Keratinocyte (primary cell): ENCODE data around the gene LSM14B. TPM values are rescaled to one million over a fixed set of nuclear protein-coding genes. Genes with fewer than 3 reads are reported as not detected.

Experiments used
- DNase-seq: peaks from one replicate; pipeline ENCODE4 v3.0.0-alpha.2; 2011; ENCODE audit warnings: low read depth, missing footprints, low spot score
- FAIRE-seq: peaks from 2 replicates; lab custom pipeline; 2011; peaks lifted over from hg19 to GRCh38; lab: Jason Lieb, UNC
- H2AFZ ChIP-seq: 2 replicates; pipeline ENCODE4 v1.6.0; 2012; ENCODE audit warnings: low read length, control low read depth, inconsistent platforms; ENCODE audit not compliant: control insufficient read depth
- H3K27ac ChIP-seq: 2 replicates; pipeline ENCODE4 v1.5.1; 2011; ENCODE audit warnings: low read length; ENCODE audit not compliant: control insufficient read depth, insufficient read depth
- H3K27me3 ChIP-seq: 3 replicates; pipeline ENCODE4 v1.6.0; 2011; ENCODE audit warnings: low read length; ENCODE audit not compliant: control insufficient read depth, insufficient read depth; ENCODE audit errors: extremely low read depth
- H3K36me3 ChIP-seq, 2 experiments: 2 replicates in 1 of 2; 3 replicates in 1 of 2; pipeline ENCODE4 v1.5.1; 2011; ENCODE audit warnings: low read length in 2 of 2, mild to moderate bottlenecking in 1 of 2; ENCODE audit not compliant: control insufficient read depth in 2 of 2, insufficient read depth in 2 of 2; ENCODE audit errors: extremely low read depth in 1 of 2
- H3K4me1 ChIP-seq: 3 replicates; pipeline ENCODE4 v1.5.1; 2011; ENCODE audit warnings: low read length; ENCODE audit not compliant: control insufficient read depth, insufficient read depth; ENCODE audit errors: extremely low read depth
- H3K4me2 ChIP-seq: 3 replicates; pipeline ENCODE4 v1.6.0; 2011; ENCODE audit warnings: low read depth, low read length; ENCODE audit not compliant: control insufficient read depth, insufficient read depth; ENCODE audit errors: extremely low read depth
- H3K4me3 ChIP-seq, 3 experiments: fragments of 200-600 bp in 1 of 3; sonication (generic) in 1 of 3; 2 replicates in 2 of 3; 3 replicates in 1 of 3; pipeline ENCODE4 v1.5.1; 2011 to 2016; ENCODE audit warnings: low read length in 3 of 3, mild to moderate bottlenecking in 3 of 3, control low read depth in 2 of 3, inconsistent platforms in 1 of 3, low read depth in 1 of 3, mixed read lengths in 1 of 3, mixed run types in 1 of 3, moderate library complexity in 1 of 3; ENCODE audit not compliant: control insufficient read depth in 2 of 3, insufficient read depth in 2 of 3; ENCODE audit errors: extremely low read depth in 1 of 3
- H3K79me2 ChIP-seq: 2 replicates; pipeline ENCODE4 v1.6.0; 2012; ENCODE audit warnings: low read length; ENCODE audit not compliant: control insufficient read depth, insufficient read depth
- H3K9ac ChIP-seq: 3 replicates; pipeline ENCODE4 v1.6.0; 2011; ENCODE audit warnings: low read length; ENCODE audit not compliant: control insufficient read depth, insufficient read depth; ENCODE audit errors: extremely low read depth
- H3K9me1 ChIP-seq: 3 replicates; pipeline ENCODE4 v1.6.0; 2011; ENCODE audit warnings: low read length; ENCODE audit not compliant: control insufficient read depth, insufficient read depth; ENCODE audit errors: extremely low read depth
- H3K9me3 ChIP-seq: 2 replicates; pipeline ENCODE4 v1.5.1; 2012; ENCODE audit warnings: low read depth, low read length; ENCODE audit not compliant: control insufficient read depth
- H4K20me1 ChIP-seq: 3 replicates; pipeline ENCODE4 v1.6.0; 2011; ENCODE audit warnings: low read length; ENCODE audit not compliant: control insufficient read depth, insufficient read depth; ENCODE audit errors: extremely low read depth
- EZH2 ChIP-seq: IDR thresholded peaks from one replicate; pipeline ENCODE4 v1.6.1; 2012; ENCODE audit warnings: inconsistent platforms, mild to moderate bottlenecking, low read length, moderate library complexity
- dilution Hi-C: fragments of 300-500 bp; cut with MboI; formaldehyde crosslinking; loops from one replicate; pipeline ENCODE4 v1.7.0; 2020; ENCODE audit warnings: low sequenced_read_pairs; ENCODE audit not compliant: extremely low pct_ligation_motif_present
- polyA plus RNA-seq, 5 experiments: library from polyadenylated mRNA; depleted of rRNA in 3 of 5; stranded (reverse) in 3 of 5; stranded (forward) in 1 of 5; unstranded in 1 of 5; fragments of >200 nt; gene quantifications; 1 replicate in 1 of 5; 2 replicates in 3 of 5; 3 replicates in 1 of 5; pipeline versions ENCODE4 v1.2.1 to v1.2.3, GENCODE V29; 2011 to 2012; ENCODE audit warnings: missing spikeins in 2 of 5, low read depth in 1 of 5, low replicate concordance in 1 of 5
- TF ChIP-seq, protein P1 (sequence below), 3 experiments: IDR thresholded peaks in 1 of 3; conservative IDR thresholded peaks in 1 of 3; optimal IDR thresholded peaks in 1 of 3; 2 replicates in 2 of 3; 3 replicates in 1 of 3; pipeline versions ENCODE3 to v1.5.1; 2011; ENCODE audit warnings: low read length in 3 of 3, mild to moderate bottlenecking in 3 of 3, moderate library complexity in 2 of 3, control low read depth in 1 of 3, inconsistent platforms in 1 of 3; ENCODE audit not compliant: insufficient read depth in 2 of 3; ENCODE audit errors: extremely low read depth in 1 of 3

Gene LSM14B
- polyA plus RNA-seq, 1 donor (not counting 4 experiments of a cell fraction or from before 2014, with no cell fraction given) = 21.7 TPM

- Histone ChIP-seq H3K9ac (no peak overlapping the region), H4K20me1 (peaks cover 8% of the 10 kb centered on the region), H3K4me3 (no peak overlapping the region), H2AFZ (no peak overlapping the region), H3K36me3 (no peaks in the 10 kb centered on the region), H3K27me3 (peaks cover 34% of the 10 kb centered on the region), H3K4me1 (peaks cover 8% of the 10 kb centered on the region), H3K9me3 (no peaks in the 10 kb centered on the region), H3K9me1 (no peaks in the 10 kb centered on the region), H3K4me2 (no peak overlapping the region), H3K27ac (no peak overlapping the region), H3K79me2 (peaks cover 8% of the 10 kb centered on the region)
- dilution Hi-C loops = no loop called here
- TF ChIP-seq, protein P1, sequence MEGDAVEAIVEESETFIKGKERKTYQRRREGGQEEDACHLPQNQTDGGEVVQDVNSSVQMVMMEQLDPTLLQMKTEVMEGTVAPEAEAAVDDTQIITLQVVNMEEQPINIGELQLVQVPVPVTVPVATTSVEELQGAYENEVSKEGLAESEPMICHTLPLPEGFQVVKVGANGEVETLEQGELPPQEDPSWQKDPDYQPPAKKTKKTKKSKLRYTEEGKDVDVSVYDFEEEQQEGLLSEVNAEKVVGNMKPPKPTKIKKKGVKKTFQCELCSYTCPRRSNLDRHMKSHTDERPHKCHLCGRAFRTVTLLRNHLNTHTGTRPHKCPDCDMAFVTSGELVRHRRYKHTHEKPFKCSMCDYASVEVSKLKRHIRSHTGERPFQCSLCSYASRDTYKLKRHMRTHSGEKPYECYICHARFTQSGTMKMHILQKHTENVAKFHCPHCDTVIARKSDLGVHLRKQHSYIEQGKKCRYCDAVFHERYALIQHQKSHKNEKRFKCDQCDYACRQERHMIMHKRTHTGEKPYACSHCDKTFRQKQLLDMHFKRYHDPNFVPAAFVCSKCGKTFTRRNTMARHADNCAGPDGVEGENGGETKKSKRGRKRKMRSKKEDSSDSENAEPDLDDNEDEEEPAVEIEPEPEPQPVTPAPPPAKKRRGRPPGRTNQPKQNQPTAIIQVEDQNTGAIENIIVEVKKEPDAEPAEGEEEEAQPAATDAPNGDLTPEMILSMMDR (optimal IDR thresholded peaks at IDR 0.05 in 1 of 3, IDR thresholded peaks at IDR 0.05 in 1 of 3, conservative IDR thresholded peaks at IDR 0.05 in 1 of 3; ENCODE audit: extremely low read depth in 1 of 3, insufficient read depth in 2 of 3, low read length in 3 of 3) = no peak
- FAIRE-seq (no peak), DNase-seq (no peak)
Observed at GRCh38 chr20:62119115-62119514, 3.2 kb upstream of the LSM14B start.

DNA sequence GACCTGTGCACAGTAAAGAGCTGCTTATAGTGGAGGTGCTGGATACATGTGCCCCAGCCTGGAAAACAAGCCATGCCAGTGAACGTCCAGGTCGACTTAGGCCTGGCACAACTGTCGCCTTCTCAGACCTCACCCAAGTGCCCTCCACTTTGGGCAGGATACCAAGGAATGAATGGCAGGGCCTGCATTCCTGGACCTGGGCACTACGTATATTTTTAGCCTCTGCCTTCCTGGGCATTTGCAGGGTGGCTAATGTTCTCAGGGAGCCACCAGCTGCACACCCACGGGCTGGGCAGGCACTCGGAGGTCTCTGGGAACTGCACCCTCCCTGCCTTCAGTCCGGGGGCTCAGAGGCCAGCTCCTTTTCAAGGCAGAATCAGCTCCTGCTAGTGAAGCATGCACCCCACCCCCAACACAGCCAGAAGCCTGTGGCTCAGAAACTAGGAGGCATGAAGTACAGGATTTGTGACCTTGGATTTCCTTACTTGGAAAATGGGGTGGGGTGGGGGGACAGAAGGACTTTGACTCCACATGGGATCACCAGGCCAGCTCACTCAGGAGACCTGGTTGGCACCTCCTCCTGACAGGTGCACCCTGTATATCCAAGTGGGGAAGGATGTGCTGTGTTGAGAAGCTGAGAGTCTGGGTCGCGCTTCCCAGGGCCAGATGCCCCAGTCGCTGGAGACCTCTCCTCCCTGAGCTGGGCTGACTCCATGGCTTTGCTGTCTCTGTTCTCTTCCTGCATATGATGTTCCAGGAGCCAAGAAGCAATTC, 2.5 kb upstream of the LSM14B start:
- DNase-seq = no peak
- Histone ChIP-seq H3K4me2 (no peak overlapping the region), H3K36me3 (no peaks in the 10 kb centered on the region), H3K27me3 (peaks cover 33% of the 10 kb centered on the region), H3K9me1 (no peaks in the 10 kb centered on the region), H2AFZ (no peak overlapping the region), H4K20me1 (peaks cover 12% of the 10 kb centered on the region), H3K4me1 (peaks cover 8% of the 10 kb centered on the region), H3K27ac (no peak overlapping the region), H3K9me3 (no peaks in the 10 kb centered on the region), H3K79me2 (peaks cover 14% of the 10 kb centered on the region), H3K4me3 (no peak overlapping the region), H3K9ac (no peak overlapping the region)
- TF ChIP-seq, protein P1 (optimal IDR thresholded peaks at IDR 0.05 in 1 of 3, IDR thresholded peaks at IDR 0.05 in 1 of 3, conservative IDR thresholded peaks at IDR 0.05 in 1 of 3; ENCODE audit: extremely low read depth in 1 of 3, insufficient read depth in 2 of 3, low read length in 3 of 3) = no peak
- TF ChIP-seq EZH2 = no peak
- dilution Hi-C loops = no loop called here
- FAIRE-seq = no peak
